Measurements from ENCODE around the gene IRF5.
"Not testable (repeated sequence)": the region's sequence is repeated elsewhere in the genome, so short reads cannot be mapped to it uniquely, and the experiment has no call there.

- not testable (repeated sequence) for TF ChIP-seq CTCF (IDR thresholded peaks at IDR 0.05; ENCODE audit: insufficient read depth, low read length, poor library complexity, severe bottlenecking); EZH2phosphoT487 (conservative IDR thresholded peaks at IDR 0.05; ENCODE audit: low read length)
These were observed 24.8 kb upstream of the IRF5 start for GRCh38 chr7:128912709-128913495.
